Naive thymus-derived CD4-positive, alpha-beta T cell (primary cell): ENCODE data around the gene MED7. TPM values are rescaled to one million over a fixed set of nuclear protein-coding genes. Genes with fewer than 3 reads are reported as not detected.

Source experiments
- ATAC-seq: fragments of 150-1000 bp; cut with Tn5 transposase; 2 replicates; pipeline ENCODE4 v1.10.0; 2021; ENCODE audit warnings: mild to moderate bottlenecking, moderate library complexity
- CTCF ChIA-PET: fragments of 350-600 bp; sonication (Branson Sonifier 250); formaldehyde crosslinking; loops from one replicate; lab custom pipeline; 2021; ENCODE audit warnings: antibody characterized with exemption; lab: Charles Lee
- POLR2A ChIA-PET: fragments of 350-600 bp; sonication (Branson Sonifier 250); formaldehyde crosslinking; loops from one replicate; lab custom pipeline; 2021; ENCODE audit warnings: antibody characterized with exemption, inconsistent platforms; lab: Charles Lee
- DNase-seq, 9 donors: peaks; one replicate each; pipeline versions ENCODE4 v3.0.0 to v3.0.0-alpha.2; 2020 to 2022; ENCODE audit warnings: mixed read lengths in 1 of 9
- H3K27ac ChIP-seq: one replicate; pipeline ENCODE4 v1.7.0; 2013; ENCODE audit warnings: mild to moderate bottlenecking, low read depth, low read length, moderate library complexity
- H3K27me3 ChIP-seq, 2 donors: one replicate each; pipeline ENCODE4 v1.7.0; 2013; ENCODE audit warnings: low read length in 2 of 2, mild to moderate bottlenecking in 2 of 2, moderate library complexity in 2 of 2; ENCODE audit not compliant: control insufficient read depth in 2 of 2, insufficient read depth in 2 of 2
- H3K36me3 ChIP-seq, 3 experiments: 1 replicate in 2 of 3; 2 replicates in 1 of 3; pipeline ENCODE4 v1.7.0; 2013; ENCODE audit warnings: low read length in 3 of 3, mild to moderate bottlenecking in 3 of 3, moderate library complexity in 1 of 3; ENCODE audit not compliant: insufficient read depth in 3 of 3, control insufficient read depth in 2 of 3
- H3K4me1 ChIP-seq, 2 donors: one replicate each; pipeline ENCODE4 v1.7.0; 2013; ENCODE audit warnings: low read length in 2 of 2, mild to moderate bottlenecking in 2 of 2, moderate library complexity in 1 of 2; ENCODE audit not compliant: control insufficient read depth in 2 of 2, insufficient read depth in 2 of 2
- H3K4me3 ChIP-seq: 2 replicates; pipeline ENCODE4 v1.7.0; 2013; ENCODE audit warnings: mild to moderate bottlenecking, low read length
- H3K9me3 ChIP-seq, 3 experiments: 1 replicate in 2 of 3; 2 replicates in 1 of 3; pipeline ENCODE4 v1.7.0; 2013; ENCODE audit warnings: low read length in 3 of 3; ENCODE audit not compliant: control insufficient read depth in 2 of 3
- H3K27ac Mint-ChIP-seq, 9 donors: one replicate each; pipeline ENCODE4 v1.8.0; 2020 to 2022; ENCODE audit warnings: mixed read lengths in 9 of 9, mild to moderate bottlenecking in 8 of 9, moderate library complexity in 5 of 9, inconsistent platforms in 2 of 9
- H3K27me3 Mint-ChIP-seq, 5 donors: one replicate each; pipeline ENCODE4 v1.8.0; 2021 to 2022; ENCODE audit warnings: mixed read lengths in 5 of 5, mild to moderate bottlenecking in 1 of 5
- H3K36me3 Mint-ChIP-seq, 5 donors: one replicate each; pipeline ENCODE4 v1.8.0; 2020 to 2022; ENCODE audit warnings: mixed read lengths in 5 of 5, mild to moderate bottlenecking in 3 of 5, inconsistent platforms in 1 of 5
- H3K4me1 Mint-ChIP-seq, 7 donors: one replicate each; pipeline ENCODE4 v1.8.0; 2020 to 2022; ENCODE audit warnings: mixed read lengths in 7 of 7, mild to moderate bottlenecking in 3 of 7, inconsistent platforms in 1 of 7
- H3K4me3 Mint-ChIP-seq, 10 donors: one replicate each; pipeline ENCODE4 v1.8.0; 2020 to 2022; ENCODE audit warnings: mild to moderate bottlenecking in 10 of 10, mixed read lengths in 10 of 10, moderate library complexity in 6 of 10, inconsistent platforms in 2 of 10
- H3K9me3 Mint-ChIP-seq, 11 donors: one replicate each; pipeline ENCODE4 v1.8.0; 2020 to 2022; ENCODE audit warnings: mixed read lengths in 11 of 11, mild to moderate bottlenecking in 4 of 11, inconsistent platforms in 1 of 11, moderate library complexity in 1 of 11
- intact Hi-C, 2 donors: fragments of 100-400 bp; cut with micrococcal nuclease; formaldehyde crosslinking; loops; one replicate each; pipeline ENCODE4 v1.15.1; 2023
- polyA plus RNA-seq, 2 donors: library from polyadenylated mRNA; unstranded; fragments of 300-500 nt; fragmentation: Illumina TruSeq; gene quantifications; one replicate each; pipeline ENCODE4 v1.2.3, GENCODE V29; 2021
- total RNA-seq, 6 experiments: library from RNA in 5 of 6; stranded (reverse) in 5 of 6; gene quantifications; 1 replicate in 5 of 6; 2 replicates in 1 of 6; pipeline ENCODE4 v1.2.3 and lab custom pipeline; 2021 to 2026

The MED7 gene
- total and polyA plus RNA-seq, 7 experiments from 2014 or later, result 5.8 to 20.5 (median 14.2) TPM

DNA sequence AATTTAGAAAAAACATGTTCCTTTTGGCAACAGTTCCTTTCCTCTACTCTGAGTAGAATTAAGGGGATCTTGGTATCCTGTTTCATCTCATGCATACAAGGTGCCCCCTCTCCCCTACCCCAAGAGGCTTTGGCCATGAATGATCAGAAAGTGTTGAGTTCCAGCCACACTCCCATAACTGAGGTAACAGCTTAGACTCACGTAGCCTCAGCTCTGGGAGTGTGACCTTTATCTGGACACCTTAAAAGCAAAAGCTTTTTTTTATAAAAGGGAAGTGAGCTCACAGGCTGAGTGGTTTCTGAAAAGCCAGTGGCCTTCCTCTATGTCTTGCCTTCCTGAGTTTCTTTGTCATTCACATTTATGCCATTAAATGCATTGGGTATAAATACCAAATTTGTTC lies 32.9 kb downstream of the MED7 start:
- ChIA-PET CTCF (interaction anchor here (0.6 to 1.0 kb wide), 3 partner anchors 22 to 165 kb away, joined by 3 to 5 read pairs (median 3); partner anchors contain the start of gene MED7), POLR2A (interaction anchor here (0.7 to 0.9 kb wide), 3 partner anchors 33 to 99 kb away, joined by 3 to 5 read pairs (median 3); partner anchors contain the start of gene MED7)
- Histone ChIP-seq H3K36me3 (no peaks in the 10 kb centered on the region), H3K27ac (peak overlapping the region; percentile 55), H3K27me3 (no peaks in the 10 kb centered on the region), H3K9me3 (no peaks in the 10 kb centered on the region), H3K4me3 (peak overlapping the region; percentile 27), H3K4me1 (peaks cover 19 to 22% of the 10 kb centered on the region in 2 donors)
- H3K36me3 Mint-ChIP-seq, result peaks cover 0 to 38% (median 8%) of the 10 kb centered on the region in 5 donors
- ATAC-seq (peak; percentile 50), DNase-seq (peak in 7 of 9 donors; percentile 16 to 36 (median 27))
- no peaks in the 10 kb centered on the region for H3K9me3 Mint-ChIP-seq
- peaks cover 11 to 67% (median 47%) of the 10 kb centered on the region in 7 donors for H3K4me1 Mint-ChIP-seq
- peak overlapping the region; percentile 81 to 97 (median 85) for H3K4me3 Mint-ChIP-seq
- peak overlapping the region; percentile 80 to 96 (median 90) for H3K27ac Mint-ChIP-seq
- intact Hi-C loops, result loop anchor here (1.0 to 10.0 kb wide), 7 partner anchors 20 to 189 kb away; partner anchors contain the start of genes MED7 (in 2 of the 2) and ITK (in 1 of the 2)
- H3K27me3 Mint-ChIP-seq, result no peaks in the 10 kb centered on the region

DNA sequence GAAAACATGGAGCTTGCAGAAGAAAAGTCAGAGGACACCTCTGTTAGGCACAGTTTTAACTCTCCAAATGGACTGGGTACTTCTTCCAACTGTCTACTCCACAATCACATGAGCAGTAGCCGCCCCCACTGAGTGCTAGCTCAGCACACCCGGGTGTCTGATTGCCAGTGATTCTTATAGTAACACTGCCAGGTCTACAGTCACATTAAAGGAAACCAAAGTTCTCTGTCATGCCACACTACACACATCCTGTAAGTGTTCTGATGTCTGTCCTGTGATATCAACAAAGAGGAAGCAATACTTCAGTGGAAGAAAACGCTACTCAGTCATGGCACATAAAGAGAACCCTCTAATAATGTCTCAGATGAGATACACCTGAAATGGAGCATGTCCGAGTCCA lies 33.7 kb downstream of the MED7 start, which contains the start of gene HAVCR2:
Gene HAVCR2, minus strand, starts transcription at position 69 of the 400 bp plus-strand sequence. Its CDS starts 61 bp downstream, at position 8.
- Mint-ChIP-seq H3K4me3 (peak within 1 kb of the TSS; percentile 81 to 97 (median 85)), H3K36me3 (peaks cover 4 to 44% (median 12%) of the 10 kb centered on the region in 5 donors), H3K4me1 (peaks cover 16 to 68% (median 47%) of the 10 kb centered on the region in 7 donors), H3K27ac (peak within 1 kb of the TSS; percentile 82 to 96 (median 92)), H3K27me3 (no peaks in the 10 kb centered on the region), H3K9me3 (no peaks in the 10 kb centered on the region)
- peaks cover 19 to 22% of the 10 kb centered on the region in 2 donors for H3K4me1 ChIP-seq
- peak within 1 kb of the TSS; percentile 27 for H3K4me3 ChIP-seq
- no peaks in the 10 kb centered on the region for H3K9me3 ChIP-seq
- intact Hi-C loops, result loop anchor here (1.0 to 10.0 kb wide), 7 partner anchors 20 to 188 kb away; partner anchors contain the start of genes MED7 (in 2 of the 2) and ITK (in 1 of the 2)
- DNase-seq (peak; percentile 20 to 73 (median 57)), ATAC-seq (peak; percentile 90)
- H3K27ac ChIP-seq, result peak within 1 kb of the TSS; percentile 55
- H3K36me3 ChIP-seq, result no peaks in the 10 kb centered on the region
- CTCF ChIA-PET, result interaction anchor here (0.5 to 1.2 kb wide), 2 partner anchors 22 to 57 kb away, joined by 3 read pairs; no protein-coding TSS in a partner anchor
- H3K27me3 ChIP-seq, result no peaks in the 10 kb centered on the region
- POLR2A ChIA-PET, result interaction anchor here (1.2 to 2.2 kb wide), 2 partner anchors 34 to 195 kb away, joined by 3 to 15 read pairs; partner anchors contain the start of gene MED7

- intact Hi-C loops, result loop anchor here (5.0 to 10.0 kb wide), 3 partner anchors 35 to 80 kb away; partner anchors contain the start of gene ITK (in 1 of the 2)
- no peaks in the 10 kb centered on the region for H3K27me3 Mint-ChIP-seq
- Histone ChIP-seq H3K9me3 (no peaks in the 10 kb centered on the region), H3K4me3 (no peak overlapping the region), H3K27me3 (no peaks in the 10 kb centered on the region), H3K36me3 (no peaks in the 10 kb centered on the region), H3K27ac (no peak overlapping the region), H3K4me1 (peaks cover 19 to 22% of the 10 kb centered on the region in 2 donors)
- ChIA-PET CTCF (no interaction called here), POLR2A (interaction anchor here (0.6 to 2.2 kb wide), 2 partner anchors 9 to 35 kb away, joined by 4 to 15 read pairs; partner anchors contain the start of gene MED7)
- ATAC-seq (no peak), DNase-seq (no peak)
- H3K4me3 Mint-ChIP-seq, result peak overlapping the region in 8 of 10 donors; percentile 20 to 97 (median 71)
- H3K9me3 Mint-ChIP-seq, result no peaks in the 10 kb centered on the region
- peaks cover 4 to 56% (median 18%) of the 10 kb centered on the region in 5 donors for H3K36me3 Mint-ChIP-seq
- peaks cover 16 to 68% (median 47%) of the 10 kb centered on the region in 7 donors for H3K4me1 Mint-ChIP-seq
- peak overlapping the region in 6 of 9 donors; percentile 21 to 93 (median 69) for H3K27ac Mint-ChIP-seq
These were observed 35.2 kb downstream of the MED7 start for GRCh38 chr5:157107508-157107907.

DNA sequence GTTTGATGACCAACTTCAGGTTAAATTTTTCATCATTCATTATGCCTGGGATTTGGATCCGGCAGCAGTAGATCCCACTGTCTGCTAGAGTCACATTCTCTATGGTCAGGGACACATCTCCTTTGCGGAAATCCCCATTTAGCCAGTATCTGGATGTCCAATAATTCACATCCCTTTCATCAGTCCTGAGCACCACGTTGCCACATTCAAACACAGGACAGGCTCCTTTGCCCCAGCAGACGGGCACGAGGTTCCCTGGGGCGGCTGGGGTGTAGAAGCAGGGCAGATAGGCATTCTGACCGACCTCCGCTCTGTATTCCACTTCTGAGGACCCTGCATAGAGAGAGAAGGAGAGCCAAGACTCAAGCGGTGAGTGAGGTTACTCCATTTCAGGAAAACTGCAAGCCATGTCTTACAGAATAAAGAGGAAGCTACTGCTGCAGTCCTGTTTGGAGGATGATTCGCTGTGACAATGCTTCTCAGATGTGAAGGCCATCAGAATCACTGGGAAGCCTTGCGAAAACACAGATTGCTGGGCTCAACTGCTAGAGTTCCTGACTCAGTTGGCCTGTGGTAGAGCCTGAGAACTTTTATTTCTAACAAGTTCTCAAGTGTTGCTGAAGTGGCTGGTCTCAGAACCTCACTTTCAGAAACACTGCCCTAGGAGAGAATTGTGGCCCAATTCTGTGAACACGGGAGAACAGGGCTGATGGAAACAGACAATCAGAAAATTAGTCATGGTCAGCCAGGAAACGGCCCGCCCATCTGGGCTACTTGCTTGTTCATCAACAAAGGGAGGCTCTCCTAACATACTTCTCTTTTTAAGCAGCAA lies 35.8 kb downstream of the MED7 start:
- H3K27me3 ChIP-seq, result no peaks in the 10 kb centered on the region
- ATAC-seq, result peak; percentile 60
- no peaks in the 10 kb centered on the region for H3K9me3 Mint-ChIP-seq
- no peak overlapping the region for H3K27ac ChIP-seq
- H3K36me3 Mint-ChIP-seq, result peaks cover 4 to 61% (median 18%) of the 10 kb centered on the region in 5 donors
- peak in 2 of 9 donors; percentile 9 to 38 for DNase-seq
- intact Hi-C loops, result loop anchor here (5.0 to 10.0 kb wide), 3 partner anchors 35 to 80 kb away; partner anchors contain the start of gene ITK (in 1 of the 2)
- no peaks in the 10 kb centered on the region for H3K9me3 ChIP-seq
- peaks cover 16 to 73% (median 47%) of the 10 kb centered on the region in 7 donors for H3K4me1 Mint-ChIP-seq
- H3K27ac Mint-ChIP-seq, result peak overlapping the region in 4 of 9 donors; percentile 21 to 93 (median 75)
- H3K4me1 ChIP-seq, result peaks cover 19 to 22% of the 10 kb centered on the region in 2 donors
- ChIA-PET POLR2A (interaction anchor here (0.6 to 2.2 kb wide), 2 partner anchors 8 to 36 kb away, joined by 4 to 15 read pairs; partner anchors contain the start of gene MED7), CTCF (no interaction called here)
- peak overlapping the region in 9 of 10 donors; percentile 18 to 97 (median 48) for H3K4me3 Mint-ChIP-seq
- no peaks in the 10 kb centered on the region for H3K27me3 Mint-ChIP-seq
- H3K4me3 ChIP-seq, result no peak overlapping the region
- H3K36me3 ChIP-seq, result no peaks in the 10 kb centered on the region

GRCh38 chr5:157100140-157100679 lies 42.5 kb downstream of the MED7 start:
- Histone ChIP-seq H3K27me3 (no peaks in the 10 kb centered on the region), H3K36me3 (no peaks in the 10 kb centered on the region), H3K4me1 (no peaks in the 10 kb centered on the region), H3K9me3 (no peaks in the 10 kb centered on the region), H3K27ac (no peak overlapping the region), H3K4me3 (no peak overlapping the region)
- Mint-ChIP-seq H3K9me3 (no peaks in the 10 kb centered on the region), H3K36me3 (peaks cover 4 to 59% (median 23%) of the 10 kb centered on the region in 5 donors), H3K4me3 (peak overlapping the region in 1 of 10 donors; percentile 27), H3K4me1 (peaks cover under 1 to 53% (median 6%) of the 10 kb centered on the region in 7 donors), H3K27ac (peak overlapping the region in 4 of 9 donors; percentile 1 to 76 (median 50)), H3K27me3 (no peaks in the 10 kb centered on the region)
- intact Hi-C loops, result loop anchor here in 1 of 2 donors (10.0 kb wide), 1 partner anchor 85 kb away; the partner anchor contains the start of gene ITK
- ChIA-PET POLR2A (interaction anchor here (0.7 kb wide), 1 partner anchor 186 kb away, joined by 3 read pairs; no protein-coding TSS in a partner anchor), CTCF (no interaction called here)
- ATAC-seq (peak; percentile 89), DNase-seq (peak in 1 of 9 donors; percentile 42)
